HG03469 (cell line): ENCODE data around the gene HYPK.
"Not testable (repeated sequence)": the region's sequence is repeated elsewhere in the genome, so short reads cannot be mapped to it uniquely, and the experiment has no call there.

Source experiments
- ATAC-seq: cut with Tn5 transposase; IDR thresholded peaks from one replicate; pipeline ENCODE4 v1.9.1; 2021; ENCODE audit warnings: mild to moderate bottlenecking, moderate library complexity, moderate number of reproducible peaks; ENCODE audit not compliant: unreplicated experiment

The HYPK gene

GRCh38 chr15:43832485-43832884 is 32.1 kb downstream of the HYPK start:
- ATAC-seq = not testable (repeated sequence)

GRCh38 chr15:43845421-43845820 is 45.0 kb downstream of the HYPK start:
- ATAC-seq = no peak

- ATAC-seq = no peak
Observed at GRCh38 chr15:43851251-43851650, 50.9 kb downstream of the HYPK start.

- ATAC-seq = no peak
Observed at GRCh38 chr15:43852607-43853006, 52.2 kb downstream of the HYPK start.
